Hematopoietic multipotent progenitor cell treated with erythropoietin and hydrocortisone succinate and interleukin-3 and kit ligand, for 17 days (in vitro differentiated cells): ENCODE results near the gene LHX2.
"Not testable (repeated sequence)": the region's sequence is repeated elsewhere in the genome, so short reads cannot be mapped to it uniquely, and the experiment has no call there.

Experiments used
- DNase-seq: peaks from one replicate; pipeline ENCODE4 v3.0.0-alpha.2; 2015; ENCODE audit warnings: low spot score

The LHX2 gene, protein sequence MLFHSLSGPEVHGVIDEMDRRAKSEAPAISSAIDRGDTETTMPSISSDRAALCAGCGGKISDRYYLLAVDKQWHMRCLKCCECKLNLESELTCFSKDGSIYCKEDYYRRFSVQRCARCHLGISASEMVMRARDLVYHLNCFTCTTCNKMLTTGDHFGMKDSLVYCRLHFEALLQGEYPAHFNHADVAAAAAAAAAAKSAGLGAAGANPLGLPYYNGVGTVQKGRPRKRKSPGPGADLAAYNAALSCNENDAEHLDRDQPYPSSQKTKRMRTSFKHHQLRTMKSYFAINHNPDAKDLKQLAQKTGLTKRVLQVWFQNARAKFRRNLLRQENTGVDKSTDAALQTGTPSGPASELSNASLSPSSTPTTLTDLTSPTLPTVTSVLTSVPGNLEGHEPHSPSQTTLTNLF

DNA sequence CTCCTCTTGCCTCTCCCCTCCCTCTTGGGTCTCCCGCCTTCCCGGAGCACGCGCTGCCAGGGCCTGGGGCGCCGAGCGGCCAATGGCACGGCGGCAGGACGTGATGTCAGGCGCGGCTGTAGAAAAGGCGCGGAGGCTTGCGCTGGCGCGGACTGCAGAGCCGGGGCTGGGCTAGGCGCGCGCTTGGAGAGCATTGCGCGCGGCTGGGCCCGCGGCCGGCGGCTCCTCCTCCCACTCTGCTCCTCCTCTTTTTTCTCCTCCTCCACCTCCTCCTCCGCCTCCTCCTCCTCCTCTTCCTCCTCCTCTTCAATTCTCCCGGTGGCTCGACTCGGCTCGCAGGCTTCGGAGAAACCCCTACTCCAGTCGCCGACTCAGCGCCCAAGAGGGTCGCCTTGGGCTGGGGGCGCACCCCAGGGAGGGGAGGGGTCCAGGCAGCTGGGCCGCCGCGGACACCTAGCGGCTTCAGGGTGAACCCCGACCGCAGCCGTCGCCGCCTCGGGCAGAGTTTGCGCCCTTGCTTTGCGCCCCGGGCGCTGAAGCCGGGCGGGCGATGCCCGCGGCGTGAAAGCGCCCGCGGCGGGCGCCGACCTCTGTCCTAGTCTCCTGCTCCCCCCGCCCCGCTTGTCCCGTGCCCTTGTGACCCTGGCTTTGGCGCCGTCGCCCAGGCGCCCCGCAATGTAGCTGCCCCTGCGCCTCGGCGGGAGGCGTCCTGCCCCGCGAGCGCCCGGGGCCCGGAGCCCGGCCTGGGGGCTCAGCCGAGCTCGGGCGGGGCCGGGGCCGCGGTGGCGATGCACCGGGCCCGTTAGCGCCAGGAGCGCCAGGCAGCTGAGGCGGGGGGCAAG is at the start of gene LHX2:
Gene LHX2, plus strand, starts transcription at position 309 of the 842 bp plus-strand sequence. CDS start 581 bp downstream, outside the sequence.
- no peak for DNase-seq

DNA sequence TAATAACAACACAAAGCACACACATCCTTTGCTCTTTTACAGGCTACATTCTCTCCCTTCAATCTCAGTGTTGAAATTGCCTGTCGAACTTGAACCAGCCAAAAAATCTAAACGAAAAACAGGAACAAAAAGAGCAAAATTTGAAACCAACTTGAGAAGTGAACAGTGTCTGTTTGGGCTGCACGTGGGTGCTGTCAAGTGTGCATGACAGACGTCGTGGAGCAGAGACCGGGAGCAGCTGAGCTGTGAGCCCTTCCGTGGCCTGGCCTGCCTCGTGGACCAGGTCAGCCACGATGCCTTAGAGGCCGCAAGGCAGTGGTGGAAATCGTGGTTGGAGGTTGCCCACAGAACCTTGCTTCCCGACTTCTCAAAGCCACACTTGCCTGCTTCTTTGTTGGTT is 46.8 kb upstream of the LHX2 start:
- no peak for DNase-seq

DNA sequence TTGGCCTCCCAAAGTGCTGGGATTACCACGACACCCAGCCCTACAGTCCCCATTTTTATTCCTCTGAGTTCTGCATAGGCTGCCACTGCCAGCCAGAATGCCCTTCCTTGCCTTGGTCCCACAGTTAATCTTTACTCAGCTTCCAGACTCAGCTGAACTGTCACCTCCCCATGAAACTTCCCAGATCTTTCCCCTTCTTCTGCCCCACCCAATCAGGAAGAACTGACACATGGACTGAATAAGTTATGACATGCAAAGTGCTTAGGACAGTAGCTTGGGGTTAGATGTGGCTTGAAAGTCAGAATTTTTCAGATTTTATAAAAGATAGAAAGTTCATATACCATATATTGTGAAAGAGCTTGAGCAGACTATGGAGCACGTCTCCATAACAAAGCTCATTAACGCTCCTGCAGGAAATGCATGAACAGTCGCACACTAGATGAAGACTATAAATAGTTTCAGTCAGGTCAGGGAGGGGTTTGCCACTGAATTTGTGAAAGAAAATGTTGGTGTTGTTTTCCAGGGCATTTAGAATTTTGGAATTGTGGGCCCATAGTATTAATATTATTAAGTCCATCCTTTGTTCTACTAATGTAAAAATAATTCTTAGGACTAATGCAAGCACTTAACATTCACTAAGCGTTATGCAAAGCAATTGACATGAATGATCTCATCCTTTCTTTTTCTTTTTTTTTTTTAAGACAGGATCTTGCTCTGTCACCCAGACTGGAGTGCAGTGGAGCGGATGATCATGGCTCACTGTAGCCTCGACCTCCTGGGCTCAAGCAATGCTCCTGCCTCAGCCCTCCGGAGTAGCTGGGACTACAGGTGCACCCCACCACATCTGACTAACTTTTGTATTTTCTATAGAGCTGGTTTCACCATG is 45.5 kb upstream of the LHX2 start:
- DNase-seq = no peak

DNA sequence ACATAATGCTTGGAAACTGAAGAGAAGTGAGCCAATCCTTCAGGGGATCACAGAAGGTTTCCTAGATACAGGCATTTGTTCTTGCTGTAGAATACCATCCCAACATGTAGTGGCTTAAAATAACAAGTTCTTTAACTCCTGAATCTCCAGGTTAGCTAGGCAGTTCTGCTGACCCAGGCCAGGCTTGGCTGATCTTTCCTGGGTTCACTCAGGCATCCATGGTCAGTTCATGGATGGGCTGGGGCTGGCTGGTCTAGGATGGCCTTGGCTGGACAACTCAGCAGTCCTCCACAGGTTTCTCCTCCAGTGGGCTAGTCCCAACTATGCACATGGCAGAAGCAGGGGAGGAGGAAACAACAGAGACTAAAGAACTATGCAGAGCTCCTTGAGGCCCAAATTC is 44.2 kb upstream of the LHX2 start:
- DNase-seq = no peak

DNA sequence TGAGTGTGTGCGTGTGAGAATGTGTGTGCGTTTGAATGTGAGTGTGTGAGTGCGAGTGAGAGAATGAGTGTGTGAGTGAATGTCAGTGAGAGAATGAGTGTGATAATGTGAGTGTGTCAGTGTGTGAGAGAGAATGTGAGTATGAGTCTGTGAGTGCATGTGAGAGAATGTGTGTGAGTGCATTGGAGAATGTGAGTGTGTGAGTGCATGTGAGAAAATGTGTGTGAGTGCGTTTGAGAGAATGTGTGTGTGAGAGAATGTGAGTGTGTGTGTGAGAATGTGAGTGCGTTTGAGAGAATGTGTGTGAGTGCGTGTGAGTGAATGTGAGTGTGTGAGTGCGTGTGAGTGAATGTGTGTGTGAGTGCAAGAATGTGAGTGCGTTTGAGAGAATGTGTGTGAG is 39.0 kb upstream of the LHX2 start:
- DNase-seq = no peak

DNA sequence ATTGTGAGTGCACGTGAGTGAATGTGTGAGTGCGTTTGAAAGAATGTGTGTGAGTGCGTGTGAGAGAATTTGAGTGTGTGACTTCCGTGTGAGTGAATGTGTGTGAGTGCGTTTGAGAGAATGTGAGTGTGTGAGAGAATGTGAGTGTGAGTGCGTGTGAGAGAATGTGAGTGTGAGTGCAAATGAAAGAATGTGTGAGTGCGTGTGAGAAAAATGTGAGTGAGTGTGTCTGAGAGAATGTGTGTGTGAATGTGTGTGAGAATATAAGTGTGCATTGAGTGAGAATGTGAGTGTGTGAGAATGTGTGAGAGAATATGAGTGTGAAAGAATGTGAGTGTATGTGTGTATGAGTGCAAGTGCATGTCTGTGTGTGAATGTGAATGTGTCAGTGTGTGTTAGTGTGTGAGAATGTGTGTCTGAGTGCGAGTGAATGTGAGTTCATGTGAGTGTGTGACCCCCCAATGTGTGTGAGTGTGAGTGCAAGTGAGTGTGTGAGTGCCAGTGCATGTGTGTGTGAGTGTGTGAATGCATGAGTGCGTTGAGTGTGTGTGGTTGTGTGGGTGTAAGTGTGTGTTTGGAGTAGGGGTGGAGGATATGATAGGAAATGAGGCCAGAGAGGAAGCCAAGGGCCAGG is 37.9 kb upstream of the LHX2 start:
- DNase-seq = no peak

DNA sequence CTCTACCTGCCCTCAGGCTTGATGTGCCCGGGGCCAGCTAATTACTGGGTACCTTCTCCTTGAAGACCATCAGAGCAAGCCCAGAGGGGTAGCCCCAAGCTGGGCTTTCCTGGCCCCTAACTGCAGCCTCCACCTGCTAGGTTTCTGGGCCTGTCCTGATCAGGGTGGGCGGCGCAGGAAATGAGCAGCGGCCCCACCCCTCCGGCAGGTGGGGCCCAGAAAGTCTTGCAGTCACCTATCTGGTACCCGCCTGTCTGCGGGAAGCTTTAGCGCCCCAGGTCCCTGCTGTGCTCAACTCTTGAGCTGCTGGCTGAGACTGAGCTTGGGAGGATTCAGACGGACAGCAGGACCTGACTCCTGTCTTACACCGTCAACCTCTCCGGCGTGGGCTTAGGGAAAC is 37.1 kb upstream of the LHX2 start:
- no peak for DNase-seq

DNA sequence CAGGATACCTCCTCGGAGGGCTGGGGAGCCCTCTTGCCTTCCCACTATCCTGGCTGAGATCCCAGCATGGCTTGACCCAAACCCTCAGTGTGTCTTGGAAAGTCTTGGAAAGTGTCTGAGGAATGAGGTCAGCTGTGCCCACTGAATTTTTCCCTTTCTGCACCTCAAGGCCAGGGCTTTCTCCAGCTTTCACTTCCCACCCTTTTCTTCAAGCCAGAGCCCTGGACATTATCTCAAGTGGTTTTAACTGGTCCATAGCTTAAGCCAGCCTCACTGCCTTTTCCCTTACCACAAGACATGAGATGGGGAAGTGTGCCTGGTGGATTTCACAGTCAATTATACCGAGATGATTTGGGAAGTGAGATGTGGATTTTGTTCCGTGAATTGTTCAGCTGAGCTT is 35.7 kb upstream of the LHX2 start:
- DNase-seq = no peak

DNA sequence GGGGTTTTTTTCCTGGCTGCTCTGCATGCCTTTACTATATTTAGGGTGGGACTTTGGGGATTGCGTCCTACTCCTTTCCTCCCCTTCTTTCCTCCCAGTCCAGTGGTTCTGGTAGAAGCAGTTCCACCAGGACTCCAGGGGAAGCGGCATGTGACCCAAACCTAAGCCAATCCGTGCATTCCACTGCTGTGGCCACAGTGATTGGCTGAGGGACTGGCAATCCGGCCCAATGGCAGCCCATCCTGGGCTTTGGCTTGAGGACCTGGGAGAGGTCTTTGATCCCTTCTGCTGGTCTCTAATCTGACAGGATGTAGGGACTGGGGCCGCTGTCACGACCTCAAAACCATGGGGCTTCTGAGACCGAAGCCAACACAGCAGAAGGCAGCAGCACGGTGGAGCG is 35.0 kb upstream of the LHX2 start:
- not testable (repeated sequence) for DNase-seq

DNA sequence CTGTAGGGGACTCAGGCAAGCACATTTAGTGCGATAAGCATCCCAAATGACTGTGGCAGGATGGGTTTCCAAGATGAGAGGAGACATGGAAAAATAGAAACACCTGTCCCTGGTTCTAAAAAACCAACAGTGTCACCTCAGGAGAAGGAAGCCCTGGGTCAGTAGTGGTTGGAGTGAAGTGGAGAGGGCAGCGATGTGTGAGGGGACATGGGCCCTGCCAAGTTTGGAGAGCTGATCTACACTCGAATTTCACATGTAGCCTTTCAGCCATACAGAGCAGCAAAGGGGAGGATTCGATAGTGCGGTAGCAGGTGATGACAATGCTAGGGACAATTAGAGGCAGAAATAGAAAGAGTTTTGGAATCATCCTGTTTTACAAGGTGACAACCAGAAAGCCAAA is 32.6 kb upstream of the LHX2 start:
- no peak for DNase-seq

DNA sequence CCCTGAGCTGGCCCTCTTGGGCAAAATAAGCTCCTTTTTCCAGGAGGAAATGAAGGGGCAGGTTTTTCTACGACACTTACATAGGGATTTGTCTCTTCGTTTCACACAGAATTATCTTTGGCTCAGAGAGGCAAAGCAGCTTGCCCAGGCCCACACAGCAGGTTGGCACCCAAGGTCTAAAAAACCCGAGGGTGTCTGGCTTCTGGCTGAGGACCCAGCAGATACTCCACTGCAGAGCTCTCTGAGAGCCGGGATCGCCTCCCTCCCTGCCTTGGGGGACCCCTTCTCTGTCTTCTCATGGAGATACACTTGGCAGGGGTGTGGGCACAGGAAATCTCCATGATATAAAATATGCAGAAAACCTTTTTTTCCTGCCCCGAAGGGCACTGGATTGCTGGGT is 29.0 kb upstream of the LHX2 start:
- no peak for DNase-seq

DNA sequence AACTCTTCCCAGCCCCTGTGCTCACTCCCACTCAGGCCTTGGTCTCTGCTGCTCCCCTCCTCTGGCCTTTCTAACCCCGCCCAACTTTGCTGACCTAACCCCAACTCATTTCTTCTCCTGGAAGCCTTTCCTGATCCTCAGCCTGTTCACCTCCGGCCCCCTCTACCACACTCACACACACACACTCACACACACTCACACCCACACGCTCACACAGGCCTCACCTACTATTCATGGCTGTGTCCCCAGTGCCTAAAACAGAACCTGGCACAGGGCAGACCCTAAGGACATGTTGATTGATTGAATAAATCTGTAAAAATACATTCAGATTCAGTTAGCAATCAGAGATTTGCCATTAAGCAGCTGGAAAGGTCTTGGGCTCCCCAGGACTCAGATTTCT is 28.5 kb upstream of the LHX2 start:
- no peak for DNase-seq

DNA sequence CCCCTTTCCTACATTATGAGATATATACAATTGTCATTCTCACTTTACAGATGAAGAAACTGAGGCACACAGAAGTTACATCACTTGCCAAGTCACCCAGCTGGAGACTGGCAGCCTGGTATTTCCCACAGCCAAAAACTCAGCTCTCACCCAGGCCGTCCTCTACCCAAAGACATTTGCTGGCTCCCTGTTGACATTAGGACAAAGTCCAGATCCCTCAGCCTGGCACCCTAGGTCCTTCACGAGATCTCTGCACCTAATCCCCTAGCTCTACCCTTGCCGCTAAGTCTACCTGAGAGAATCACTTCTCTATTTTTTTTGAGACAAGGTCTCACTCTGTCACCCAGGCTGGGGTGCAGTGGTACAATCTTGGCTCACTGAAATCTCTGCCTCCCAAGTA is 26.8 kb upstream of the LHX2 start:
- no peak for DNase-seq

DNA sequence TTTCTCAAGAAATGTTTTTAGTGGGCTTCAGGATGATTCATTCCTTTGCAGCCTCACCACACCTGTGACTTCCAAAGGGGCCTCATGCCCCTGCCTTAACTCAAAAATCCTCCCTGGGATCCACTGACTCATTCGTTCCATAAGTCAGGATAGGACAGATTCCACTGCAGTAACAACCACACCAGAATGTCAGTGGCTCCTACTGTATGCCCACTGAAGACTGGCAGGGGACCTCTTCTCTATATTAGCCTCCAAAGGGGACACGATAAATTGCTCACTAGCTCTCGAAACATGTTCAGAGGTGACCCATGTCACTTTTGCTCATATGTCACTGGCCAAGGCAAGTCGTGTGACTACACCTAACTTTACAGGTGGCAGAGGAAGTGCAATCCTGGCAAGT is 25.7 kb upstream of the LHX2 start:
- no peak for DNase-seq

DNA sequence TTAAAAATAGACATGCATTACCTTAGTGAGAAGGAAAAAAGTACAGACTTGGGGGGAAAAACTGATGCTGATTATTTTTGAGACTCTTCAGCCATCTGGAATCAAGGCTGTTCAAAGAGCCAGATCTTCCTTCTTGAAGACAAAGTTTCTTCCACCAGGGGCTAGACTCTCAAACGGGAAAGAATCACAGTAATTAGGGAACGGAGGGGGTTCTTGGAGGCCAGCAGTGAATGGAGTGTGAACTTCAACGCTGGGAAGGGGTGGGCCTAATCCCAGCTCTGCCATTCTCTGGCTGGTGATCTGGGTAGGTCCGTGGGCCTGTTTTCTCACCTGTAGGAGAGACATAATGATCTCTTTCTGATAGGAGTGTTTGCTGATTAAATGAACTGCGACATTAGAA is 21.1 kb upstream of the LHX2 start:
- no peak for DNase-seq

DNA sequence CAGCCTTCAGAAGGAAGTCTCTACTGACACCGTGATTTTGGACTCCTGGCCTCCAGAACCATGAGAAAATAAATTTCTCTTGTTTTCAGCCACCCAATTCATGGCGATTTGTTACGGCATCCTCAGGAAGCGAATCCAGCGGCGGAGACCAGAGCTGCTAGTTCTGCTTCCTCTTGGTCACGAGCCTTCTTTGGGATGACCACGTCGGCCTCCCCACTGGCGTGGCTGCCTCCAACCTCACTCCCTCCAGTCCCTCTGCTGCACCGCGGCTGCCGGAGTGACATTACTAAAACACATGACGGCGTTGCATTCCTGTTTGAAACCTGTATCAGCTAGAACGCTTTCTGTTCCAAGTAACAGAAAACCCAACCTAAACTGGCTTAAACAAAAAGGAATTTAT is 18.9 kb upstream of the LHX2 start:
- DNase-seq = not testable (repeated sequence)

DNA sequence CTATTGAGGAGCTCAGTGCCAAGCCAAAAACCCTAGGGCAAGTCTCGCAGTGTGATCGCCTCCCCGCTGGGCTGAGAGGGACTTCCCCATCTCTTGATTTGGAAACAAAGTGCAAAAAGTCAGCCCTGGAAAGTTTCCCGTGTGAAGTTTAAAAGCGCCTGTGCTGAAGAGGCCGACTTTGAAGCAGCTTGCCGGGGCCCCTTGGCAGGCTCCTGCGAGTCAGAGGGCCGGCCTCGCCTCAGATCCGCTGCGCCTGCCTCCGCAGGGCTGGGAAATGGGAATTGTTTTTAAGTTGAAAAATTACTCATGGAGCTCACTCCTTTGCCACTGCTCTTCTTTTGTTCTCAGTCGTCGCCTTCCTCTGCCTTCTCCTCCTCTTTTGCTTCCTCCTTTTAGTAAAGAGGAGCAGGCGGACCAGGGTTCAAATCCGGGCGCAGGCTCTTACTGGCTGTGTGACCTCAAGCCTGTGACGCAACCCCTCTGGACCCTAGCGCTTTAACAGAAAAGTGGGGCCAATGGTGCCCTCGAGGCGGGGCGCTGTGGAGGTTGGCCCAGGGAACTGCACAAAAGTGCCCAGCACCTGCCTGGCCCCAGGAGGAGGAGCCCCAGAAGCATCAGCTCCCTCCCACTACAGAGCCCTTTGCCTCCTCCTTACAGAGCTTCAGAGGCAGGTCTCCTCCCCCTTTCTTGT is 14.7 kb upstream of the LHX2 start:
- DNase-seq = no peak

DNA sequence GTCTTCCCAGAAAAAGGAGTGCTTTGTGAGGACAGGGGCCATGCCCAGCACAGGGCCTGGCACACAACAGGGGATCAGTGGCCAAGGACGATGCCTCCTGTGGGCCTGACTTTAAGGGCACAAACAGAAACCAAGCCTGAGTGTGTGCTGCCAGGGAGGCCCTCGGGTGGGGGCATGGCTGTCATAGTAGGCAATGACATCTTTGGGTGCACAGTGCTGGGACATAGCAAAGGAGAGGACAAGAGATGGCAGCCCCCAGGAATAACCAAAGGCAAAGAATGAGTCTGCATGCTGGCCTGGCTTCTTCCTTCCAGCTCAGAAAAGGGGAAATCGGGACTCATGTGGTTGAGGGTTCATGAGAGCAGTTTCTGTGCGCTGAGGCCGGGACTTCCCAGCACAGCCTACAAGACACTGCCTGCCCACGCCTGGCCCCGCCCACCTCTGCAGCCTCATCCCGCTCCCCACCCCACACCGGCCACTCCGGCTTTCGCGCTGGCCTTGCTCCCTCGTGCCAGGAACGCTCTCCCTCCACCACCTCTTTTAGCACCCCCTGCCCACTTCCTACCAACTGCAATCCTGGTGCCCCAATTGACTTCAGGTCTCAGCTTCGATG is 13.8 kb upstream of the LHX2 start:
- no peak for DNase-seq

DNA sequence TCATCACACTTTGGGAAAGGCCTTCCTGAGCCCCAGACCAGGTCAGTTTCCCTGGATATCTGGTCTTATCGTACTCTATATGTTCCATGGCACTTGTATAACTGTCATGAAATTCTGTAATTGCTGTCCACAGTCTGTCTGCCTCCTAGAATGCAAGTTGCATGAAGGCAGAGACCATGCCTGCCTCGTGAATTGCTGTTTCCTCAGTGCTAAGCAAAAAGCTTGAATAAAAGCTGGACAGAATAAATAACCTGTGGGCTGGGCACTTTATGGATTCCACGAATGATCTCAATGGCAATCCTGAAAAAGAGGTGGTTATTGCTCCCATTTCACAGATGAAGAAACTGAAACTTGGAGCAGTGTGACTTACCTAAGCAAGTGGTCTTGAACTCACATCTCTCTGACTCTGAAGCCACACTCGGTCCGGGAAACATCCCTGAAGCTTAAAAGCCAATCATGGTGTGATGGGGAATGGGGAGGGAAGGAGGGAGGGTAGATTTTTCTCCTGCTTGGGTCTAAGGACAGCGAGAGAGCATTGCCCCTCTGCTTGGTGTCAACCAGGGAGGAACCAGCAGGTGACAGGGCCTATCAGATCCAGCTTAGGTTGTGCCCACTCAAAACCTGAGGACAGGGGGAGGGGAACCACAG is 13.2 kb upstream of the LHX2 start:
- no peak for DNase-seq

DNA sequence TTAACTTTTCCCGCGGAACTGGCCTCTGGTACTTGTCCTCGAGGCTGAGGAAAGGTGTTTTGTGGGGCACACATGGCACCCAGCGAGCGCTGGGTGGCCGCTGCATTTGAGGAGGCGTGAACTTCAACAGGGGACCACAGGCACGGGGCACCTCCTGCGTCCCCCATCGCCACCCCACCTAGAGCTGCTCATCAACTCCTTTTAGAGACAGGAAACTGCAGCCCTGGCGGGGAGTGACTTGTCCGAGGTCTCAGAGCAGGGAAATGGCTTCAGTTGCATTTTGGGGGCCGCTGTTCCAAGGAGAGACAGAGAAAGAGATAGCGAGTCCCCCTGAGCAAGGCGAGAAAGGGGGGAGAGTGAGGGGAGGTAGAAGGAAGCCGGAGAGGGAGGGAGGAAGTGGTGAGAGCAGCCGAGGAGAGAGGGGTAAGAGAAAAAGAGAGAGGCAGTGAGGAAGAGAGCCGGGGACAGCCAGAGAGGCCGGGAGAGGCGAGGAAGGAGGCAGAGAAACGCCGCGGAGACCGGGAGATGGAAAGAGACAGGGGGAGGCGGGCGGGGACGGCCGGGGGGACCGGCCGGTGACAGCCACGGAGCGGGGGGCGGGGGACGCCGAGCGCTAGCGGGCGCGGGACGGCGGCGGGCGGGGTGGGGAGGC is 12.5 kb upstream of the LHX2 start:
- DNase-seq = no peak
